ENCODE measurements around the gene EMX2.
"Not testable (repeated sequence)": the region's sequence is repeated elsewhere in the genome, so short reads cannot be mapped to it uniquely, and the experiment has no call there.

The EMX2 gene

DNA sequence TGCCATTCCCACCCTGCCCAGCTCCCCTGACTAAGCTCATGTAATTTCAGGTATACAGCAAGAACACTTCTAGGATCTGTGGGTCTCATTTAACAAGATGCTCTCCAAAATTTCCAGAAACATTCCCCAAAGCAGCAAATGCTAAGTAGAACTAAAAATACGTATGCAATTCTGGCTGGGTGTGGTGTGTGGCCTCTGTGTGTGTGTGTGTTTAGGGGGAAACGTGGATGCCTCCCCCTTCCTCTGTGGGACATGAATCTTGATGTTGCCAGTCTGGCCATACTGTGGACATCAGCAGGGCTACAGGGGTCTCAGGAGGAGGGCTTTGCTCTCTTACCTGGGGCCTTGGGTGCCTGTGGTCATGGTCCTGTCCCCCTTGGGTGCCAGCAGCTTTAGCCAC, 18.4 kb downstream of the EMX2 start:
- no peak for DNase-seq (ENCODE audit: low read depth)

DNA sequence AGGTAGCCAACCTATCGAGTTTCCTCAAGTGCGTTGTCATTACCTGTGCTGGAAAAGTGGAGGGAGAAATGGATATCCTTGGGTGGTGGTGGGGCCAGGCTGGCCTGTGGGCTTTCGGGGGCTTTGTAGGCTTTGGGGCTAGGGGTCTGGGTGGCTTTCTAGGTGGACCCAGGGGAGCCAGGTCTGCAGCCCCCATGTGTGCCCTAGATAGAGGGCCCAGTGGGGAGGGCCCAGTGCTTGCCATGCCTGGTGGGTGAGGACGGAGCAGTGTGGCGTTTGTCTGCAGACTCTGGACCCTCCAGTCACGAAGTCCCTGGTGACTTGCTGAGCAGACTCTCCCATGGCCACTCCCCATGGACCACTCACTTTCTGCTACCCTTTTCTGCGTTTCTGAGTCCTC, 19.7 kb downstream of the EMX2 start:
- no peak for DNase-seq (ENCODE audit: low read depth)

DNA sequence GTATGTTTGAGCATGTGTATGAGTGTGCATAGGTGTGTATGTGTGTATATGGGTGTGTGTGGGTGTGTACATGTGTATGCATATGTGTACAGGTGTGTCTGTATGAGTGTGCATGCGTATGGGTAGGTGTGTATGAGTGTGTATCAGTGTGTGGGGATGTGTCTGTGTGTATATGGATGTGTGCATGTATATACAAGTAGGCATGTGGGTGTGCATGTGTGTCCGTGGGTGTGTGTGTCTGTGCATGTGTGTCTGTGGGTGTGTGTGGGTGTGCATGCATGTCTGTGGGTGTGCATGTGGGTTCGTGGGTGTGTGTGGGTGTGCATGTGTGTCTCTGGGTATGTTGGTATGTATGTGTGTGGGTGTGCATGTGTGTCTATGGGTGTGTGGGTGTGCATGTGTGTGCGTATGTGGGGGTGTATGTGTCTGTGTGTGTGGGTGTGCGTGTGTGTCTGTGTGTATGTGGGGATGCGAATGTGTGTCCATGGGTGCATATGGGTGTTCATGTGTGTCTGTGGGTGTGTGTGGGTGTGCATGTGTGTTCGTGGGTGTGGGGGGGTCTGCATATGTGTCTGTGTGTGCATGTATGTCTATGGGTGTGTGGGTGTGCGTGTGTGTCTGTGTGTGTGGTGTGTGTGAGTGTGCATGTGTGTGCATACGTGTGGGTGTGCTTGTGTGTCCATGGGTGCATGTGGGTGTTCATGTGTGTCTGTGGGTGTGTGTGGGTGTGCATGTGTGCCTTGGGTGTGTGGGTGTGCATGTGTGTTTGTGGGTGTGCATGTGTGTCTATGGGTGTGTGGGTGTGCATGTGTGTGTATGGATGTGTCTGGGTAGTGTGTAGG, 20.6 kb downstream of the EMX2 start:
- DNase-seq (ENCODE audit: low read depth): no peak

DNA sequence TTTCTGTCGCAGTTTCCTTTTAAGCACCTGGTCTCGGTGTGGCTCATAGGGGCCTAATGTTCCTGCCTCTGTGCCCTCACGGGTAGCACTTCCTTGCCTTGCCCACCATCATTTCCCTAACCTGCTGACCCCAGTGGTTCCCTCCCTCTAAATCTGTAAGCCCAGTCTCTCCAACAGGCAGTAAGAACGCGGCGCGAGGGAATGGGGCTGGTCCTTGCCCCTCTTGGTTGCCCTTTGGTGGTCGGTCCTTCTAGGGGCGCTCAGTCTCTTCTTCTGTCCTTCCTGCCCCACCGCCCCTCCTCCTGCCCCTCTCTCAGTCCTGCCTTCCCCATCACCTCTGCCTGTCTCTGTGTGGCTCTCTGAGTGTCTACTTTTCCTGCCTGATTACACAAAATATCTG, 21.2 kb downstream of the EMX2 start:
- DNase-seq (ENCODE audit: low read depth): no peak

DNA sequence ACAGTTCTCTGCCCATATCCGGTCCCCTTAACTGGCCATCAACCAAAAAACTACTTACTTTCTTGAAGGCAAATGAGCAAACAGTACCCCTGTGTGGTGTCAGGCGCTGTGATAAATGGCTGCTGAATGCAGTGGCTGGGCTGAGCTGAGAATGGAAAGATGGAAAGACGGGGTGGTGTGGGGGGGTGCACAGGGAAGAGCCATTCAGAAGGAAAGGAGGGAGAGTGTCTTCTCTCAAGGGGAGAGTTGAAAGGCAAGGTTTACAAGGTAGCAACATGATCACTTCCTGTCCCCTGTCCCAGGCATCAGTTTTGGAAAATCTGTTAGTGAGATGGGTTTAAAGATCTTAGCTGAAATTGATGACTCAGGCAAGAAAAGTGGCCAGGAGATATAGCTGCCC, 22.5 kb downstream of the EMX2 start:
- DNase-seq (ENCODE audit: low read depth): no peak

DNA sequence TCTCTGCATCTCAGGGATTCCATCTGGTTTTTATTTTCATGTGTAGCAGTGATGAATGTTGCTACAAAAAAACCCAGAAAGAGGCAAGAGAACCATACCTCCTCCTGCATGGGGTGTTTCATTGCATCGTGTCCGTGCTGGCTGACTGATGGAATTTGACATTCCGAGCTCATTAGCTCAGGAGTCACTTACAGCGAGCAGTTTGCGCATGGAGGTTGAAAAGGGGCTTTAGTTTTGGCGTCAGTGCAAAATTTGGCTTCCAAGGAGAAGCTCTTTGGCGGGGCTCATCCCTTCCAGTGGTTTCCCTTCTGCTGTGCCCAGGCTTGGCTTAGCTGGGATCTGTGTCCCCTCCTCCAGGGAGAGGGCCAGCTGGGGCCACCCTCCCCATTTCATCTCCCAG, 25.8 kb downstream of the EMX2 start:
- no peak for DNase-seq (ENCODE audit: low read depth)

DNA sequence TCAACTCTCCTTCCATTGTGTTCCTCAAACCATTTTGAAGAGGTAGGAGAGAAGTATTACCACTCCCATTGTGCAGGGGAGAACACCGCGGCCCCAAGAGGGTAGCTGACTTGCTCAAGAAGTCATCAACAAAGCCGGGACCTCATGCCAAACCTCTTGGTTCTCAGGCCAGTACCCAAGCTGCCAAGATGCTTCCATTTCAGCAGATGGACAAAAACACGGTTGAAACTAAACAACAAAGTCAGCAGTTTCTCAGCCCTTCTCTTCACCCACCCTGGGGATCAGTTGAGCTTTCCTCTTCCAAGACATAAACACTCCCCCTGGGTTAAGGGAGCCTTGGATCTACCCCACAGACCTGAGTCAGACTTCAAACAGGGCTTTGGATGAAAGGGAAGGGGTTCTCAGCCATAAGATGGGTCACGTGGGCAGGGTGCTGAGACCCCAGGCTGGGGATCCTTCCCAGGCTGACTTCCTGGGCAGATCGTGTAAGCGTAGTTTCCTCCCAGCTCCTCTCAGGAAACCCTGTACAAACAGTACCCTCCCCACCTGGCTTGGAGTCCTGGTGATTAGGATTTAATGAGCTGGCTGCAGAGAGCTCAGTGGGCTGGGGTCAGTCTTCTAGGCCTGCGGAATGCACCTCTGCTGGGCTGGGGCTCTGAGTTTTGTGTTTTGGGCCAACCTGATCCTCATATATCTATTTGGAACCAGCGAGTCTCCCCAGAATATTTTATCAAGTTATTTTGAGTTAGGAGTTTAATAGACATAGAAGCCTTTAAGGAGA, 27.3 kb downstream of the EMX2 start:
- no peak for DNase-seq (ENCODE audit: low read depth)

DNA sequence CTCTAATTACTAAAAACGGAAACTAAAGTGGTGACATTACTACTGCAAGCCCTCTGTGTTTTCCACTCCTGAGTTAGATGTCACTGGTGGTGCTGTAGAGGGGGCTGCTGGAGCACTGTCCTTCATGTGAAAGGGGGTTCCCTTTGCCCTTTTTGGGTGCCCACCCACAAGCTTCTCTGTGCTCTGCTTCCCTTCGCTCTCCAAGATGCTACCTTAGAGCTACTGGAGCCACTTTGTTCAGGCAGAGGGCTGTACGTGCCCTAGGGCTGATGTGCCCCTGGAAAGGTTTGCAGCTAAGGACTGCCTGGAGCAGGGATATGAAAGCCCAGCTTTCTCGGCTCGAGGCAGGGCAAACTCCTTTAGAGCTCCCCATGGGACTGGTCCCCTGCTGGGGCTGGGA, 28.3 kb downstream of the EMX2 start:
- DNase-seq (ENCODE audit: low read depth): no peak

DNA sequence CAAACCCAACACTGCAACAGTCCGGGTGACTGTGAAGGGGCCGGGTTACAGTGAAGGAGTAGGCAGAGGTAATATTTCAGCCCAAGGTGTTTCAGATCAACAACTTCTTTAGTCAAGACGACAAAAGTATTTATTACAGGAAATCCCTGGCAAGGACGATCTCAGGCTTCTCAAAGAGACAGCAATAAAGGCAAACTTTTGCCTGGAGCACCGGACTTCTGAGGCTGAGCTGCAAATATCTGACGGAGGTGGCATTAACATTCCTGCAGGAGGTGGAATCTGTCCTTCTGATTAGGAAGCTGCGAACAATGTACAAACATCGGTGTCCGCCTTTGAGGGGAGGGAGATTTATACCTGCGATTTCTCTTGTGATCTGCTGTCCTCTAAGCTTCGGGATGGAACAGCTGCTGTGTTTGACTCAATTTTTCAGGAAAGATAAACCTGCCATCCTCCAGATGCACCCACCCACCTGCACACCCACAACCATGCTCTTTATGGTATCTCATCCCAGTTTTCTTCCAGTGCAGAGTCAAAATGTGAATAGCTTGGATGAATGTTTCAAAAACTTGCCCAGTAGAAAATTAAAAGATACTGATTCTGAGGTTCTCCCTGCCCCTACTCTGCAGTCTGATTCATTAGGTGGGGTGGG, 32.1 kb downstream of the EMX2 start:
- no peak for DNase-seq (ENCODE audit: low read depth)

DNA sequence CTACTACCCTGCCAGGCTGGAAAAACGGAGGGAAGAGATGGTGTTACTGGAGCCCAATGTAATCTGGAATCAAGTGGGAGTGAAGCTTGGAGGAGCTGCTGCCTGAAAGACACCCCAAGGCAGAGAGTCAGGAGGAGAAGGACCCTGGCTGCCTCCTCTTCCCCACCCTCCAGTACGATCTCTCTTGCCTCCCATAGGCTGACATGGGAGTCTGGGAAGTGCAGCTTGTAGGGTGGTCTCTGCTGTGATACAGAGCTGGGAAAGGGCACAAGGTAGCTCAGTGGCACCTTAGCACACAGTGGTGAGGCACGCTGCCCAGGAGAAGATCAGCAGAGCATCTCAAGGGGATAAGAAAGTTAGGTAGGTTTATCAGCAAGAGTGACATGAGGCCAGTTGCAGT, 35.9 kb downstream of the EMX2 start:
- DNase-seq (ENCODE audit: low read depth): no peak

DNA sequence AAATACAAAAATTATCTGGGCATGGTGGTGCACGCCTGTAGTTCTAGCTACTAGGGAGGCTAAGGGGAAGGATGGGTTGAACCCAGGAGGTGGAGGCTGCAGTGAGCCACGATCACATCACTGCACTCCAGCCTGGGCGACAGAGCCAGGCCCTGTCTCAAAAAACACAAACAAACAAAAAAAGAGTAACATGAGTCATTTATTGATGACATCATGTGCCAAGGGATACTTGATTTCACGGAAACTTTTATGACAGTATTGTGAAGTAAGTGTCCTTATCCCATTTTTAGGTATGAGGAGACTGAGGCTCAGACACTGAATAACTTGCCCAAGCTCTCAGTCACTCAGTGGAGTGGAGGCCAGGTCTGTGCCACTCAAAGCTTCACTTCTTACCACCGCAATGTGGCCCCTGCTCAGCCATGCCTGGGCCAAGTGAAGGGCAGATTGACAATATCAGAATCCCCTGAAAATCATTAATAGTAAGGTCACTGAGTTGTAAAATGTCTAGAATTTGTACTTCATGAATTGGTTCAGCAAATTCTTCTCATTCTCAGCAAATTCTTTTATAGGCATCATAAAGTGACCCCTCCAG, 36.5 kb downstream of the EMX2 start:
- no peak for DNase-seq (ENCODE audit: low read depth)

DNA sequence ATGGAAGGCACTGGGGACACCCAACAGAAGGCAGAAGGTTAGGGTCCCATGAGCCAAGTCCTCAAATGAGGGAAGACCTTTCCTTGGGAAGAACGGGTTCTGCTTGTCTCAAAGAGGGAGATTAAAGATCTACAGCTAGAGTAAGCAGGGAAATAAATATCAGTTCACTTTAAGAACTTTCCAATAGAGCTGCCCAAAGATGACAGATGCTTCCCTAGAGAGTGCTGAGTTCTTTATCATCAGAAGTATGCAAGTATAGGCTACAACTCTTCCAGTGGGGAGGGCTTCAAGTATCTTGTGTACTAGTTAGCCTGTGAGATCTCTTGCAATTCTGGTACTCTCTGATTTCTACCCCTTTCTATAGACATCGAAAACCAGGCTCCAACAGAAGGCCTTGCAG, 39.4 kb downstream of the EMX2 start:
- DNase-seq (ENCODE audit: low read depth): no peak

DNA sequence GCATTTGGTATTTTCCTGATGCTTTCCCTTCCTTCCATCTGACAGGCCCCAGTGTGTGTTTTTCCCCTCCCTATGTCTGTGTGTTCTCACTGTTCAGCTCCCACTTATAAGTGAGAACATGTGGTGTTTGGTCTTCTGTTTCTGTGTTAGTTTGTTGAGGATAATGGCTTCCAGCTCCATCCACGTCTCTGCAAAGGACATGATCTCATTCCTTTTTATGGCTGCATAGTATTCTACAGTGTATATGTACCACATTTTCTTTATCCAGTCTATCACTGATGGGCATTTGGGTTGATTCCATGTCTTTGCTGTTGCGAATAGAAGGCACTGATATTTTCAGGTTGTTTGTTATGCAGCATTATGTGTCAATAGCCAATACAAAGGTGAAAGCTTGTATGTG, 42.3 kb downstream of the EMX2 start:
- DNase-seq (ENCODE audit: low read depth): not testable (repeated sequence)

DNA sequence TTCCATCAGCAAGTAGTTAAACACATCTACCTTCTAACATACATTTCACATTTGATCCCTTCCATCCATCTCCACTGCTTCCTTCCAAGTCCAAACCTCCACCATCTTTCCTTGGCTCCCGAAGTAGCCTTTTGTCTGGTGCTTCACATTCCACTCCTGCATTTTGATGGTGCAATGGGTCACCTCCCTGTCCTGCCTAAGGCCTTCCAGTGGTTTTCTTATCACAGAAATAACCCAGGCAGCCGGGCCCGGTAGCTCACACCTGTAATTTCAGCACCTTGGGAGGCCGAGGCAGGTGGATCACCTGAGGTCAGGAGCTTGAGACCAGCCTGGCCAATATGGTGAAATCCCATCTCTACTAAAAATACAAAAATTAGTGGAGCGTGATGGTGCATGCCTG, 44.5 kb downstream of the EMX2 start:
- DNase-seq (ENCODE audit: low read depth): no peak

DNA sequence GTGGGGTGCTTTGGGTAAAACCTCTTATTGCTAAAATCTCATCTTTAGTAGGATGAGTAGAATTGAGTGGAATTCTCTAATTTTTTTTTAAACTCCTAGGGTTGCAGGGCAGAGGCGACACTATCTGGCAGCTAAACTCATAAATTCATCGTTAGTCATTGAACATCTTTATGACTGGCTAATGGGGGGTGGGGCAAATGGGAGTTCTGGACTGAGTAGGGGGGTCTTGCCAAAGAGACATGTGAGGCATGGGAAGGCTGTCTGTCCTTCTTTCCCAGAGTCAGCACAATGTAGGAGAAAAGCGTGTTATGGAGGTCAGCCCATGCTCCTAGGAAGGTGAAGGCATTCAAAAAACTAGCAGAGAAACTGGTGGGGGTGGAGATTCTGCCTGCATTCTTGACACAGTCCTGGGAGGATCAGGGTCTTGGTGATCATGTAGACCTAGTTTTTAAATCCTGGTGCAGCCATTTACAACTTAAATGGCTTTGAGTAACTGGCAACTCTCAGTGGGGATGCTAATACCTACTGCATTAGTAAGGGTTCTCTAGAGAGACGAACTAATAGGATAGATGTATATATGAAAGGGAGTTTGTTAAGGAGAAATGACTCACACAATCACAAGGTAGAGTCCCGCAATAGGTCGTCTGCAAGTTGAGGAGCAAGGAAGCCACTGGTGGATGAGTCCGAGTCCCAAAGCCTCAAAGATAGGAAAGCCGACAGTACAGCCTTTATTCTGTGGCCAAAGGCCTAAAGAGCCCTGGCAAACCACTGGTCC, 47.7 kb downstream of the EMX2 start:
- DNase-seq (ENCODE audit: low read depth): no peak

DNA sequence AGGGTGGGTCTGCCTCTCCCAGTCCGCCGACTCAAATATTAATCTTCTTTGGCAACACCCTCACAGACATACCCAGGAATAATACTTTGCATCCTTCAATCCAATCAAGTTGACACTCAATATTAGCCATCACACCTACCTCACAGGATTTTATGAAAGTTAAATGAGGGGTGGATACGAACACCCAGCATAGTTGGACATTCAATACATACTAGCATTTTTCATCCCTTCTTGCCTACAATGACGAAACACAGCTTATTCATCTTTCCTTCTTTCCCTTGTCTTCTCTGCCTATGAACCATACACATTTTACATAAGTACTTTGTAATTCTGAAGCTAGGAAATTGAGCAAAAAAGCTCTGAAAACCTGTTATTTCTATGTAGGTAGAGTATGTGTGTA, 48.5 kb downstream of the EMX2 start:
- DNase-seq (ENCODE audit: low read depth): no peak

DNA sequence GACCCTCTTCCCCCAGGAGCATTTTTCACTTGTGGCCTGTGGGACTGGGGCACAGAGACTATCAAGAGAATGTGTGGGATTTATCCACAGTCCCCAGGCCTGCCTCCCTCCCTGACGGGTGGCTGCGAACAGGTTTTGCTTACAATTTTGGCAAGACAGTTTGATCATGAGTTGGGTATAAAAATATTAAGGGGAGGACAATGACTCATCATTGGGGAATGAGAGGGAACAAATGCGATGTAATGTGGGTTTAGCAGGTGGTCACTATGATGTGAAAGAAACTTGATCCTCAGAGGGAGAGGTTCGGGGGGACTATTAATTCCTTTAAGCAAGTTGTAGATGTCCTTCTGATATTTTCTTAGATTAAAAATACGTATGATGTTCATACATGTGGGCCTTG, 52.2 kb downstream of the EMX2 start:
- no peak for DNase-seq (ENCODE audit: low read depth)

DNA sequence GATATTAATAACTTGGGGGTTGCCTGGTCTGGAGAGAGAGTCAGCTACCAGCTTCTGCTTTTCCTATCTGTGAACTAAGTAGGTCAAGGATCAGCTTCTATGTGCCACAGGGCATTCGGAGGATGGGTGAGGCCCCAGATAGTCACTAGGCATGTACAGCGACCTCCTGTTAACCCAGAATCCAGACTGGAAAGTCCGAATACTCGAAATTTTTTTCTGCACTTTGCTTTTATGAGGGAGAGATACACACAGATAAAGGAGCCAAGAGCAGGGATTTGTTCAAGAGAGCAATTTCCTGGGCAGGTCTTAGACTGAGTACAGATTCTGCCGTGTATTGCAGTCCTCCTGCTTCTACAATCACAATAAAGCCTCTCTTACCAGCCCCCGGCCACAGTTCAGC, 54.2 kb downstream of the EMX2 start:
- DNase-seq (ENCODE audit: low read depth): no peak

DNA sequence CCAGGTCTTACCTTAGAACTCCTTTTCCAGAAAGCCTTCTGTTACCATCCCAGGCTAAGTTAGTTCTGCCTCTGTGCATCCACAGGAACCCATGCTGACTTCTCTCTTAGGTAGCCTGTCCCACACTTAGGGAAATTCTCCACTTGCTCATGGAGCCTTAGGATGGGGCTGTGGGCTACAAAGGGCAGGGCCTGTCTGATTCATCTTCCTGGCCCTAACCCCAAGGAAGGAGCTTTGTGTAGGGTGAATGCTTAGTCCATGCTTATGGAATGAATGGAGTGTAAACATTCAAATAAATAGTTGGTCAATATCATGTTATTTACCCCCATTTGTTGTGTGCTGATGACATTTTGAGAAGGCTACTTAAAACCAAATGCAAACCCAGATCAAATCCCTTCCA, 54.7 kb downstream of the EMX2 start:
- DNase-seq (ENCODE audit: low read depth): no peak
